NCI-H526 treated with DMSO at 0.1 percent for 48 hours (cell line): ENCODE results near the gene ABCB7.
"Not testable (repeated sequence)": the region's sequence is repeated elsewhere in the genome, so short reads cannot be mapped to it uniquely, and the experiment has no call there.

Source experiments
- DNase-seq: peaks from one replicate; lab custom pipeline; 2025; lab: John Stamatoyannopoulos, UW

Gene ABCB7

GRCh38 chrX:75155827-75156525 lies at the start of gene ABCB7:
Gene ABCB7, minus strand, starts transcription at chrX:75156283. Its CDS starts 11 bp downstream, at chrX:75156272.
- DNase-seq = peak; percentile 74

DNA sequence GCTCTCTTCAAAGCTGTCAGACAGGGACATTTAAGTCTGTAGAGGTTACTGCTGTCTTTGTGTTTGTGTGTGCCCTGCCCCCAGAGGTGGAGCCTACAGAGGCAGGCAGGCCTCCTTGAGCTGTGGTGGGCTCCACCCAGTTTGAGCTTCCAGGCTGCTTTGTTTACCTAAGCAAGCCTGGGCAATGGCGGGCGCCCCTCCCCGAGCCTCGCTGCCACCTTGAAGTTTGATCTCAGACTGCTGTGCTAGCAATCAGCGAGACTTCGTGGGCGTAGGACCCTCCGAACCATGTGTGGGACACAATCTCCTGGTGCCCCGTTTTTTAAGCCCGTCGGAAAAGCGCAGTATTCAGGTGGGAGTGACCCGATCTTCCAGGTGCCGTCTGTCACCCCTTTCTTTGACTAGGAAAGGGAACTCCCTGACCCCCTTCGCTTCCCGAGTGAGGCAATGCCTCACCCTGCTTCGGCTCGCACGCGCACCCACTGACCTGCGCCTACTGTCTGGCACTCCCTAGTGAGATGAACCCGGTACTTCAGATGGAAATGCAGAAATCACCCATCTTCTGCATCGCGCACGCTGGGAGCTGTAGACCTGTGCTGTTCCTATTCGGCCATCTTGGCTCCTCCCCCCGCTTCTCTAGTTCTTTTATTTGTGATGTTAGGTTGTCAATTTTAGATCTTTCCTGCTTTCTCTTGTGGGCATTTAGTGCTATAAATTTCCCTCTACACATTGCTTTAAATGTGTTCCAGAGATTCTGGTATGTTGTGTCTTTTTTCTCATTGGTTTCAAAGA lies 32.5 kb upstream of the ABCB7 start:
- DNase-seq = peak; percentile 35

DNA sequence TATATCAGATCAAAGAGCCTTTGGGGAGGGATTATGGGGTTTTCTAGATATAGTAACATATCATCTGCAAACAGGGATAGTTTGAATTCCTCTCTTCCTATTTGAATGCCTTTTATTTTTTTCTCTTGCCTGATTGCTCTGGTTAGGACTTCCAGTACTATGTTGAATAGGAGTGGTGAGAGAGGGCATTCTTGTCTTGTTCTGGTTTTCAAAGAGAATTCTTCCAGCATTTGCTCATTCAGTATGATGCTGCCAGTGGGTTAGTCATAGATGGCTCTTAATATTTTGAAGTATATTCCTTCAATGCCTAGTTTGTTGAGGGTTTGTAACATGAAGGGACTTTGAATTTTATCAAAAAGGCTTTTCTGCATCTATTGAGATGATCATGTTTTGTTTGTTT lies 25.6 kb upstream of the ABCB7 start:
- DNase-seq = no peak

- DNase-seq = not testable (repeated sequence)
These were observed 23.6 kb upstream of the ABCB7 start for GRCh38 chrX:75179536-75180293.

DNA sequence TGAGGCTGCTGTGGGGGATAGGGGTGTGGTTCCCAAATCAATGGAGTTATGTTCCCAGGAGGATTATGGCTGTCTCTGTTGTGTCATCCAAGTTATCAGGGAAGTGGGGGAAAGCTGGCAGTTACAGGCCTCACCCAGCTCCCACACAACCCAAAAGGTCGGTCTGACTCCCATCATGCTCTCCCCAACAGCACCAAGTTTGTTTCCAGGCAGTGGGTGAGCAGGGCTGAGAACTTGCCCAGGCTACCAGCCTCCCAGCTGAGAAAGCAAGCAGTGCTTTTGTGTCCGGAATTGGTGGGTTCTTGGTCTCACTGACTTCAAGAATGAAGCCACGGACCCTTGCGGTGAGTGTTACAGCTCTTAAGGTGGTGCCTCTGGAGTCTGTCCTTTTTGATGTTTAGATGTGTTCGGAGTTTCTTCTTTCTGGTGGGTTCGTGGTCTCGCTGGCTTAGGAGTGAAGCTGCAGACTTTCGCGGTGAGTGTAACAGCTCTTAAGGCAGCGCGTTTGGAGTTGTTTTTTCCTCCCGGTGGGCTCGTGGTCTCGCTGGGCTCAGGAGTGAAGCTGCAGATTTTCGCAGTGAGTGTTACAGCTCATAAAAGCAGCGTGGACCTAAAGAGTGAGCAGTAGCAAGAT lies 16.3 kb upstream of the ABCB7 start:
- not testable (repeated sequence) for DNase-seq

DNA sequence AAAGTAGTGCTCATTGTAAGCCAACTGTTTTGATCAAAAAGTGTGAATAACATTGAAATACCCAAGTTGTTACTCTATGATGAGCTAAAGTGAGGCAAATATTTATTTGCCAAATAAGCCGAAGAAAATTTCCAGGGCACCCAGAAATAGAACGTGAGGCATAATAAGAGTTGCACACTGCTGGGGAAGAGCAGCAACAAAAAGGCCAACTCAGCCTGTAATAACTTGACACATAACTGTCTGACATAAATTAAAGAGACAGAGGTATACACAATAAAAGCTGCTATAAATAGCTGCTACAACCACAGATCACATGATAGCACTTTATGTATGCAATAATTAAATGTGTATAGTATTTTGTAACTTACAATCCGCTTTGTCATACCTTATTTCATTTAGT lies 2.0 kb upstream of the ABCB7 start:
- DNase-seq = no peak

DNA sequence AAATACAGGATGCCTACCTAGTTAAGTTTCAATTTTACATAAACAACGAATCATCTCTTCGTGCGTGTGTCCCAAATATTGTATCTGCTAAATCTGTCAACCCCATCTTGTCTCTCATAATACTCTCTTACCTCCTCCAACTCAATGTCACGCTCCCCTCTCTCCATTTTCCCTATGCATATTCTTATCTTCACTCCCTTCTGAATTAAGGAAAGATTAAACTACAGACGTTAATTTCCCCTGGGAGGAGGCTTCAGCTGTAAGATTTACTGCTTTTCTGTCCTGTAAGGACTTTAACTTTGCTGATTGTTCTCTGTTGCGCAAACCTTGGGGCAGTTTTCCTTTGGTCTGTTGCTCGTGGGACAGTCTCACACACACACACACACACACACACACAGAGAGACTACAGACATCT lies 455 bp upstream of the ABCB7 start:
- no peak for DNase-seq

DNA sequence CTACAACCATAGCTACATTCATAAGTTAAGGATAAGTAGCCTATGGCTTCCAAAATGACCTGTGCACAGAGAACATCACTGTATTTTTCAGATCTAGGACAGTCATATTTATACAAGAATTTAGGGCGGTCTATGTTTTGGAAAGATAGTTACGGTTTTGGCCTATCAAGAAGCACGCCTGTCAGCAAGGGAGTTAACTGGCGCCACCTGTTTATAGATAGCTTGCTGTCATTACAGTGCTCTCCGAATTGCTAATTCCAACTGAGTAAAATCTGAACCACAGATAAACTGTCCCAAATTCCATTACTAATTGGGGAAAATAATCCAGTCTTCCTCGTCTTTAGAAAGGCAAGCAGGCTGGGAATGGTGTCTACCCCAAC lies 646 bp downstream of the ABCB7 start:
- peak; percentile 25 for DNase-seq

GRCh38 chrX:75154871-75155270 lies 1.2 kb downstream of the ABCB7 start:
- no peak for DNase-seq

DNA sequence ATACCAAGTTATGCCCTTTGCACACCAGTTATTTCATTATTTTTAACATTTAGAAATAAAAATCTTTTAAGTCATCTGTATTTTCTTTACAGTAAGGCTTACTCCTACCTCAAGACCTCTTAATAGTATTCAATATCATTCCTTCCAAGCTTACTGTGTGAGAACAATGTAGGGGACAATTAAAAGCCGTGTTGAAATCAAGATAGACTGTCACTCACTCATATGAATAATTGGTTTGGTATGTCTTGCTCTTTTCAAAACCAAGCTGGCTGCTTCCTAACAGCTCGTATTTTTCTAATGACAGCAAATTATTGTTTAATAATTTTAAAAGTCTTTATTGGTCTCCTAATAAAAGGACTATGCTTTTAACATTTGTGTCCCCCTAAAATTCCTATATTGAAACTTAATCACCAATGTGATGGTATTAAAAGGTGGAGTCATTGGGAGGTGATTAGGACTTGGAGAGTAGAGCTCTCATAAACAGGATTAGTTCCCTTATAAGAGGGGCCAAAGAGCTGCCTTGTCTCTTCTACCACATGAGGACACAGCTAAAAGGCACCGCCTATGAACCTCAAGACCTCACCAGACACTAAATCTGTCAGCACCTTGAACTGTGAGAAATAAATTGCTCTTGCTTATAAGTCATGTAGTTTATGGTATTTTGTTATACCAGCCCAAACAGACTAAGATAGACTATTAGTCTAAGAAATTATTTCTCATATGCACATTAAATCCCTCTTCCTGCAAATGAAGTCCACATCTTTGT lies 4.1 kb downstream of the ABCB7 start:
- DNase-seq = no peak

DNA sequence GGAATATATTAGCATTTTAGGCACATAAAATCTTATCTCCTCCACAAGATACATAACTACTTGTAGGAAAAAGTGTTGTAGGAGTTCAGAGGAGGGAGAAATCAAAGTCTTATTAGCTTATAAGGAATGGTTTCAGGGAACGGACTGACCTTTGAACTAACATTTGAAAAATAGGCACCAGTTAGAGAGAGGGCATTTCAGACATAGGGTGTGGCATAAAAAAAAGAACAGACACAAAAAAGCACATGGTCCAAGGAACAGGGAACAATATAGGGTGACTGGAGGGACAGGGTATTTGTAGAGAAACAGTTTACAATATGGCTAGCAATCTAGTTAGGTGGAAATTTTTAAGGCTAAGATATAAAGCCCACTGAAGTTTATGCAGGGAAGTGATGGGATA lies 6.4 kb downstream of the ABCB7 start:
- DNase-seq = no peak

DNA sequence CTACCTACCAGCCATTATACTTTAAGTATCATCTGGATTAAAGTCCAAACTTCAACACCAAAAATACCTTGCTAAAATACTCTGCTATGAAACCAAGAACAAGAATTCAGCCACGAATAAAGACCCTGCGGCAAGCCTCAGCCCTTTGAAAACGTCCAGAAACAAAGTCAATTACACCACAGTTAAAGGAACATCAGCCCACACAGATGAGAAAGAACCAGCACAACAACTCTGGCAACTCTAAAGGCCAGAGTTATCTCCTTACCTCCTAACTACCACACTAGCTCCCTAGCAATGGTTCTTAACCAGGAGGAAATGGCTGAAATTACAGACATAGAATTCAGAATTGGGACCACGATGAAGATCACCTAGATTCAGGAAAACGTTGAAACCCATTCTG lies 23.4 kb downstream of the ABCB7 start:
- no peak for DNase-seq

DNA sequence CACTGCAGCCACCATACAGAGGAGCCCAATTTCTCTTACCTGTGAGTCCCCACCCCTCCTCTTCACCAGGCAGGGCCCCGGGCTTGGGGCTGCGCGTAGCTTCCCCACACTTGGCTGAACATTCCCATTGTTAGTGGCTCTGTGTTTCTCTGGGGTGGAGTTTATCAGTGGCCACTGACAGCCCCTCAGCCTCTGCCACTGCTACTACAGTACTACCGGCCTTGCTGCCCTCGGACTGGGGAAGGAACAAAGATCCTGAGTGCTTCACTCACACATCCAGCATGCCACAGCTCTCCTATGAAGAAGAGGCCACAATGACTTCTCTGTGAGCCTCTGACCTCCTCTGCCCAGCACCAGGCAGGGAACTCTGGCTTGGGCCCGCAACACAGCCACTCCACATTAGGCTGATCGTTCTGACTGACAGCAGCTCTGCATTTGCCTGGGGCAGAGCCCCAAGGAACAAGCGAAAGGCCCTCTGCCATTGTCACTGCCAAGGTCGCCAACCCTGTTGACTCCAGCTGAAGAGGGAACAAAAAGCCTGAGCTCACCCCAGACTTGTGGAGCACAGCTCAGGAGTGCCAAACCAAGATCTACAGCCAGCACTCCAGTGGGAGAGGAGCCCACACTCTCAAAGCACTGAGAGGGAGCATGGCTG lies 24.0 kb downstream of the ABCB7 start:
- DNase-seq = no peak

- not testable (repeated sequence) for DNase-seq
These were observed 27.0 kb downstream of the ABCB7 start for GRCh38 chrX:75129069-75129468.

GRCh38 chrX:75118296-75118695 lies 37.8 kb downstream of the ABCB7 start:
- no peak for DNase-seq

- no peak for DNase-seq
These were observed 40.2 kb downstream of the ABCB7 start for GRCh38 chrX:75115707-75116413.

DNA sequence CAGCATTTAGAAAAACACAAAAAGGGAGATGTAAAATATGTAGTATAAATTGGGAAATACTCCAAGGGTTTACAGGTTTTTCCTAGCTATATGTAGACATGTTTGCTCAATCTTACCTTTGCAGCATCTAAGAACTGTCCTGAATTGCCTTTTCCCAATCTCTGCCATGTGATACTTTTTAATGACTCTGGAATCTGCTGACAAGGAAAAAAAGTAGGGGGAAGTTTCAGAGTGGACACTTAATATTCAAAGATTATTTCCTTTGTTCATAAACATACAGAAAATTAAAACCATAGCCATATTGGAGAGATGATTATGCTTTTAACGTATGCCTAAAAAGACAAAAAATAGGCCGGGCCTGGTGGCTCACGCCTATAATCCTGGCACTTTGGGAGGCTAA lies 41.4 kb downstream of the ABCB7 start:
- no peak for DNase-seq

- no peak for DNase-seq
These were observed 42.4 kb downstream of the ABCB7 start for GRCh38 chrX:75113664-75114063.

- DNase-seq = no peak
These were observed 48.1 kb downstream of the ABCB7 start for GRCh38 chrX:75107863-75108509.

- DNase-seq = no peak
These were observed 49.3 kb downstream of the ABCB7 start for GRCh38 chrX:75106772-75107171.
